Panc1 (cell line): ENCODE results near the gene PRKCB. TPM values are rescaled to one million over a fixed set of nuclear protein-coding genes. Genes with fewer than 3 reads are reported as not detected.
A peak's percentile ranks its signal among the peaks of the same experiment; 100 is the strongest.

ENCODE experiments used
- ATAC-seq: fragments of 200-7000 bp; cut with Tn5 transposase; 2 replicates; pipeline ENCODE4 v1.9.1; 2020; ENCODE audit warnings: mild to moderate bottlenecking, moderate library complexity
- BruUV-seq: library from RNA; stranded (reverse); fragments of 400-500 nt; replicated peaks from 2 replicates; lab custom pipeline; 2021; lab: Mats Ljungman, UMichigan
- CTCF ChIA-PET: fragments of 300-600 bp; sonication (Branson Sonifier 250); formaldehyde crosslinking; loops from one replicate; lab custom pipeline; 2022; ENCODE audit warnings: antibody characterized with exemption; lab: Charles Lee
- POLR2A ChIA-PET: fragments of 300-600 bp; sonication (Branson Sonifier 250); formaldehyde crosslinking; loops from one replicate; lab custom pipeline; 2022; ENCODE audit warnings: antibody characterized with exemption; lab: Charles Lee
- DNase-seq: peaks from one replicate; pipeline ENCODE4 v3.0.0-alpha.2; 2010; ENCODE audit warnings: low read depth, low spot score
- H3K27ac ChIP-seq: 2 replicates; pipeline ENCODE4 v1.5.1; 2011; ENCODE audit warnings: mild to moderate bottlenecking, low read length, inconsistent platforms
- H3K27me3 ChIP-seq: fragments of 200-500 bp; sonication (Bioruptor generic); 2 replicates; pipeline ENCODE4 v1.6.0; 2014; ENCODE audit warnings: low read length, inconsistent platforms; ENCODE audit not compliant: control insufficient read depth, insufficient read depth
- H3K36me3 ChIP-seq: fragments of 200-500 bp; sonication (Bioruptor generic); 2 replicates; pipeline ENCODE4 v1.5.1; 2014; ENCODE audit warnings: inconsistent platforms, mild to moderate bottlenecking, low read length, moderate library complexity; ENCODE audit not compliant: control insufficient read depth, insufficient read depth
- H3K4me1 ChIP-seq: 2 replicates; pipeline ENCODE4 v1.5.1; 2011; ENCODE audit warnings: inconsistent platforms, mild to moderate bottlenecking, low read length, moderate library complexity; ENCODE audit not compliant: control insufficient read depth, insufficient read depth
- H3K4me3 ChIP-seq, 2 experiments: 2 replicates each; pipeline ENCODE4 v1.5.1; 2011 to 2012; ENCODE audit warnings: low read depth in 2 of 2, low read length in 2 of 2, mild to moderate bottlenecking in 2 of 2, inconsistent platforms in 1 of 2, moderate library complexity in 1 of 2
- H3K9me3 ChIP-seq: fragments of 200-500 bp; sonication (Bioruptor generic); 2 replicates; pipeline ENCODE4 v1.5.1; 2014; ENCODE audit warnings: low read depth, mild to moderate bottlenecking, inconsistent platforms, low read length, moderate library complexity; ENCODE audit not compliant: control insufficient read depth, insufficient read depth
- POLR2AphosphoS5 ChIP-seq: IDR thresholded peaks from 2 replicates; pipeline ENCODE4 v1.6.1; 2012; ENCODE audit warnings: mild to moderate bottlenecking, low read depth, low read length, moderate library complexity
- SIN3A ChIP-seq: IDR thresholded peaks from 2 replicates; pipeline ENCODE4 v1.6.1; 2012; ENCODE audit warnings: low read depth, mild to moderate bottlenecking, low read length, moderate library complexity, borderline replicate concordance; ENCODE audit not compliant: insufficient read depth
- TCF7L2 ChIP-seq: IDR thresholded peaks from 2 replicates; pipeline ENCODE4 v1.6.1; 2011; ENCODE audit warnings: mild to moderate bottlenecking, low read depth, low read length, inconsistent platforms
- in situ Hi-C: cut with HindIII; loops from 2 replicates; pipeline ENCODE4 v1.10.0; 2016; ENCODE audit warnings: low sequenced_read_pairs, low pct_unique_long_range_greater_than_20kb
- intact Hi-C: fragments of 100-400 bp; cut with micrococcal nuclease; formaldehyde crosslinking; loops from one replicate; pipeline ENCODE4 v1.10.0; 2022; ENCODE audit not compliant: unreplicated experiment
- total RNA-seq: library from RNA; stranded (reverse); gene quantifications from one replicate; pipeline ENCODE4 v1.2.1, GENCODE V29; 2021; ENCODE audit not compliant: unreplicated experiment
- TF ChIP-seq, protein P1 (sequence below): fragments of 450-650 bp; IDR thresholded peaks from 2 replicates; pipeline ENCODE4 v1.5.1; 2017; ENCODE audit warnings: mild to moderate bottlenecking
- TF ChIP-seq, protein P2 (sequence below), 2 experiments: IDR thresholded peaks; 2 replicates each; pipeline ENCODE4 v1.6.1; 2011 to 2012; ENCODE audit warnings: low read depth in 2 of 2, control low read depth in 1 of 2, low read length in 1 of 2, mild to moderate bottlenecking in 1 of 2, moderate library complexity in 1 of 2; ENCODE audit not compliant: insufficient read depth in 1 of 2

PRKCB gene
- total RNA-seq, 1 experiment from 2014 or later = 0.41 TPM

DNA sequence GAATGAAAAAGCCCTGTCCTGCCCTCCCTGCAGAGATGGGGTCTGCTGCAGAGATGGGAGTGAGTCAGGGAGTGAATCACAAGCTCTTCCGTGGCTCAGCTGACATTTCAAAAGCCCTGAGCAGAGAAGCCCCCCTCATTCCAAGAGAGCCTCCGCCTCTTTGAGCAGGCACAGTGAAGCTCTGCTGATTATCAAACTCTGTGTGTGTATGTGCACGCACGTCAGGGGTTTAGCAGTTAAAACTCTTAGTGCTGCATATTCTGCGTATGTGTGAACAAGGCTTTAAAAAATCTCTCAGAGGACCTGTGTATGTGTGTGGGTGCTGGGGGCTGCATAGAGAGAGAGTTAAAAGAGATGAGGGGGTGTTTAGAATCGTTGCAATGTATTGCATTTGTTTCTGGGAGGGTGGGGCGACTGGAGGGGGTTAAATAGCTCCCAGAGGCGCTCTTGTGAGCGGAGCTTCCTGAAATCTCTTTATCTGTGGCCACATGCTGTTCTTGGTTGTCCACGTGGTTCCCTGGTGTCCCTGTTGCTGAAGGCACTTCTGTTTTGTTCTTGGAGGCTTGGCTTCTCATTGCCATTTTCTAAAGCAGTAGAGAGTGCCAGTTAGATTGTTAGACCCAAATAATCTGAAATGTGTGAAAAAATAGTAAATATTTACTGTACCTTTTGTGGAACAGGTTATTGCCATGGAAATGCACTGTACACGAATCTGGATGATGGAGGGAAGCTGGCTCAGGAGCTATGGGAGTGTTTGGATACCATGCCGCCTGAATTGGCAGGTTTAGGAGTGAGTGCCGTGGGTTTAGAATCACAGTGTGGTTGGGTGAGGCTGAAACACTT lies 116.6 kb downstream of the PRKCB start:
- H3K4me3 ChIP-seq = no peak overlapping the region
- no peak overlapping the region for H3K27ac ChIP-seq
- DNase-seq (no peak), ATAC-seq (0 out of 2 replicates have a peak, but pooled peaks have one; percentile 38)
- H3K9me3 ChIP-seq = no peaks in the 10 kb centered on the region
- CTCF ChIA-PET = no interaction called here
- TF ChIP-seq, protein P1, sequence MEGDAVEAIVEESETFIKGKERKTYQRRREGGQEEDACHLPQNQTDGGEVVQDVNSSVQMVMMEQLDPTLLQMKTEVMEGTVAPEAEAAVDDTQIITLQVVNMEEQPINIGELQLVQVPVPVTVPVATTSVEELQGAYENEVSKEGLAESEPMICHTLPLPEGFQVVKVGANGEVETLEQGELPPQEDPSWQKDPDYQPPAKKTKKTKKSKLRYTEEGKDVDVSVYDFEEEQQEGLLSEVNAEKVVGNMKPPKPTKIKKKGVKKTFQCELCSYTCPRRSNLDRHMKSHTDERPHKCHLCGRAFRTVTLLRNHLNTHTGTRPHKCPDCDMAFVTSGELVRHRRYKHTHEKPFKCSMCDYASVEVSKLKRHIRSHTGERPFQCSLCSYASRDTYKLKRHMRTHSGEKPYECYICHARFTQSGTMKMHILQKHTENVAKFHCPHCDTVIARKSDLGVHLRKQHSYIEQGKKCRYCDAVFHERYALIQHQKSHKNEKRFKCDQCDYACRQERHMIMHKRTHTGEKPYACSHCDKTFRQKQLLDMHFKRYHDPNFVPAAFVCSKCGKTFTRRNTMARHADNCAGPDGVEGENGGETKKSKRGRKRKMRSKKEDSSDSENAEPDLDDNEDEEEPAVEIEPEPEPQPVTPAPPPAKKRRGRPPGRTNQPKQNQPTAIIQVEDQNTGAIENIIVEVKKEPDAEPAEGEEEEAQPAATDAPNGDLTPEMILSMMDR = no peak
- TF ChIP-seq TCF7L2 (no peak), POLR2AphosphoS5 (no peak), SIN3A (no peak)
- TF ChIP-seq, protein P2, sequence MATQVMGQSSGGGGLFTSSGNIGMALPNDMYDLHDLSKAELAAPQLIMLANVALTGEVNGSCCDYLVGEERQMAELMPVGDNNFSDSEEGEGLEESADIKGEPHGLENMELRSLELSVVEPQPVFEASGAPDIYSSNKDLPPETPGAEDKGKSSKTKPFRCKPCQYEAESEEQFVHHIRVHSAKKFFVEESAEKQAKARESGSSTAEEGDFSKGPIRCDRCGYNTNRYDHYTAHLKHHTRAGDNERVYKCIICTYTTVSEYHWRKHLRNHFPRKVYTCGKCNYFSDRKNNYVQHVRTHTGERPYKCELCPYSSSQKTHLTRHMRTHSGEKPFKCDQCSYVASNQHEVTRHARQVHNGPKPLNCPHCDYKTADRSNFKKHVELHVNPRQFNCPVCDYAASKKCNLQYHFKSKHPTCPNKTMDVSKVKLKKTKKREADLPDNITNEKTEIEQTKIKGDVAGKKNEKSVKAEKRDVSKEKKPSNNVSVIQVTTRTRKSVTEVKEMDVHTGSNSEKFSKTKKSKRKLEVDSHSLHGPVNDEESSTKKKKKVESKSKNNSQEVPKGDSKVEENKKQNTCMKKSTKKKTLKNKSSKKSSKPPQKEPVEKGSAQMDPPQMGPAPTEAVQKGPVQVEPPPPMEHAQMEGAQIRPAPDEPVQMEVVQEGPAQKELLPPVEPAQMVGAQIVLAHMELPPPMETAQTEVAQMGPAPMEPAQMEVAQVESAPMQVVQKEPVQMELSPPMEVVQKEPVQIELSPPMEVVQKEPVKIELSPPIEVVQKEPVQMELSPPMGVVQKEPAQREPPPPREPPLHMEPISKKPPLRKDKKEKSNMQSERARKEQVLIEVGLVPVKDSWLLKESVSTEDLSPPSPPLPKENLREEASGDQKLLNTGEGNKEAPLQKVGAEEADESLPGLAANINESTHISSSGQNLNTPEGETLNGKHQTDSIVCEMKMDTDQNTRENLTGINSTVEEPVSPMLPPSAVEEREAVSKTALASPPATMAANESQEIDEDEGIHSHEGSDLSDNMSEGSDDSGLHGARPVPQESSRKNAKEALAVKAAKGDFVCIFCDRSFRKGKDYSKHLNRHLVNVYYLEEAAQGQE (IDR thresholded peaks at IDR 0.05; ENCODE audit: insufficient read depth in 1 of 2, low read depth in 2 of 2, low read length in 1 of 2) = no peak
- in situ Hi-C loops = no loop called here
- intact Hi-C loops = no loop called here
- H3K4me1 ChIP-seq = no peaks in the 10 kb centered on the region
- no peaks in the 10 kb centered on the region for H3K27me3 ChIP-seq
- no peaks in the 10 kb centered on the region for H3K36me3 ChIP-seq
- POLR2A ChIA-PET = no interaction called here
- BruUV-seq = no TSS peak

DNA sequence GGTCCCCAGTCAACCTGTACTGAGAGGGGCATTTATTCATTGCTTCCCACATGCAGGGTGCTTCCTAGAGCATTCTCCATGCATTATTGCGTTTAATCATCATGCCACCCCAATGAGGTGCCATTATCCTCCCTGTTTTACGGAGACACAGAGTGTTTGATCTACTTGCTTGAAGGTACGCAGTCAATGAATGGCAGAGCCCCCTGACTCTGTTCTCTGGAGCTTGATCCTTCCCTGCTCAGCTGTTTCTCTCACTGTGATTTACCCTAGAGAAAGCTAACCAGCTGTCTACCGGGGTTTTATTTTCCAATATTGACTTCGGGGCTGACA lies 117.2 kb downstream of the PRKCB start:
- H3K36me3 ChIP-seq = no peaks in the 10 kb centered on the region
- no peak overlapping the region for H3K4me3 ChIP-seq
- no peak overlapping the region for H3K27ac ChIP-seq
- no TSS peak for BruUV-seq
- no peaks in the 10 kb centered on the region for H3K4me1 ChIP-seq
- POLR2A ChIA-PET = no interaction called here
- intact Hi-C loops (no loop called here), in situ Hi-C loops (no loop called here)
- TF ChIP-seq POLR2AphosphoS5 = no peak
- TF ChIP-seq, protein P2 (IDR thresholded peaks at IDR 0.05; ENCODE audit: insufficient read depth in 1 of 2, low read depth in 2 of 2, low read length in 1 of 2) = no peak
- TF ChIP-seq SIN3A = no peak
- TF ChIP-seq TCF7L2 = no peak
- TF ChIP-seq, protein P1 = no peak
- ATAC-seq (no peak), DNase-seq (no peak)
- H3K27me3 ChIP-seq = no peaks in the 10 kb centered on the region
- no peaks in the 10 kb centered on the region for H3K9me3 ChIP-seq
- CTCF ChIA-PET = no interaction called here
